HG02970 (cell line): ENCODE results near the gene KMT5B.

ENCODE experiments used
- ATAC-seq: cut with Tn5 transposase; IDR thresholded peaks from one replicate; pipeline ENCODE4 v1.9.1; 2021; ENCODE audit warnings: mild to moderate bottlenecking, moderate library complexity, moderate number of reproducible peaks; ENCODE audit not compliant: unreplicated experiment, low FRiP score

The KMT5B gene

GRCh38 chr11:68146704-68147474, 66.2 kb downstream of the KMT5B start:
- ATAC-seq, result no peak

GRCh38 chr11:68146010-68146540, 67.0 kb downstream of the KMT5B start:
- no peak for ATAC-seq

DNA sequence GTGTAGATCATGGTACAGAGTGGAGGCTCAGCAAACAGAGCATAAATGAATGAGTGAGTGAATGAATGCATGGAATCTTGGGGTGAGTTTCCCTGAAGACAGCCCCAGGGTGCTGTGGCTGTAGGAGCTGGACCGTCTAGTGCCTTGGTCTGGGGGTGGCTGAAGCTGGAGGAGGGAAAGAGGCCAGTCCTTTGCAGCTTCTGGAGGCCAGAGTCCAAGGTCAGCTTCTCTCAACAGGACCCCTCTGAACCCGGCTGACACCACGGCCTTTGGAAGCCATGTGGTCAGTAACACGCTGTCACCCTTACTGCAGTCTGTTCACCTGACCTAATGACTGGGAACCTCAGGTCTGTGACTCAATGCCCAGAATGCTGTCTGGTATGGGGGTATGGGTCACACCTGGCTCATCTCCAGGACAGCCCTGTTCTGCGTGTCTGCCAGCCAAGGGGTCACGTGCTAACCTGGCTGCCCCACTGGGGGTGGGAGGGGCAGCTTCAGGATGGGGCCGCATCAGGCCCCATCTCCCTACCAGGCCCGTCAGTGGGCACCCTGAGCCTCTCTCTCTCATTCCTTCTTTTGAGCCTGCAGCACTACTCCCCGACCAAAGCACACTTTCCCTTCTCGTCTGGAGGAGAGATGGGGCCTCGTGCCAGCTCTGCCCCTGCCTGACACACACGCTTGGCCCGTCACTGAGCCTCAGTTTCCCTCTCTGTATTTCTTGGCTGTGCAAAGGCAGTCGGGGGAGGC, 67.8 kb downstream of the KMT5B start:
- ATAC-seq, result no peak

GRCh38 chr11:68143310-68143689, 69.8 kb downstream of the KMT5B start:
- ATAC-seq, result no peak

DNA sequence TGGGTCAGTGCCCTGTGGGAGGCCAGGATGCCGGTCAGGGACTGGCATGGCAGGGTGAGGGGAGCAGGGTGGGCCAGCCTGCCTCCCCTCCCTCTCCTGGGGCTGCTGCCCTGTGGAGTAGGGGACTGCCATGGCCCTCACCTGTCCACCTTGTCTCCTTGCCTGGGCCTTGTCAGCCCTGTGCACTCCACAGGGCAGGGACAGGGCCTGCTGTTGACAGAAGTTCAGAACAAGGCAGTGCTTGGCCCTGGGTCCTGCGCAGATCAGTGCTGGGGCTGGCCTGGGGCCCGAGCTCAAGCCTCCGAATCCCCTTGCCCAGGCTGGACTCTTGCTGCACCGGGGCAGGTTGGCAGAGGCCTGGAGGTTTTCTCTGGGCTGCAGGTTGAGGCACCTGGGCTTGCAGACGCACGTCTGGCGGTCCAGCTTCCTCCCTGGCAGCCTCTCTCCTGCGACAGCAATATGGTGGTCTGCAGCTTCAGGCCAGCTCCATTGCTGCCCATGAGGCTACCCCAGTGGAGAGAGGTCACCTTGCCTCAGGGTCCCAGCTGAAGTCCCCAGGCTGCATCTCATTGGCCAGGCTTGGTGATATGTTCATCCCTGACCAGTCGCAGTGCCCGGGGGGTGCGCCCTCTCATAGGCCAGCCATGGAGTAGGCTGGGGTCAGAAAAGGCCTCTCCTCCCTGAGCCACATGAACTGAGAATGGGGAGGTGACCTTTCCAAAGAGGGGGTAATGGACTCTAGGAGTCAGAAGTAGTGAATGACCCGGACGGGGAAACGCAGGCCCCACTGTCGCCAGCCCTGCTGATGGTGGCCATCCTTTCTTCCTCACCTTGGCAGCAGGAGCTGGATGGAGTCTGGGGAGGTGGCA, 70.4 kb downstream of the KMT5B start:
- no peak for ATAC-seq

GRCh38 chr11:68142028-68142412, 71.1 kb downstream of the KMT5B start:
- ATAC-seq, result no peak

GRCh38 chr11:68141246-68142027, 71.7 kb downstream of the KMT5B start:
- ATAC-seq, result no peak

DNA sequence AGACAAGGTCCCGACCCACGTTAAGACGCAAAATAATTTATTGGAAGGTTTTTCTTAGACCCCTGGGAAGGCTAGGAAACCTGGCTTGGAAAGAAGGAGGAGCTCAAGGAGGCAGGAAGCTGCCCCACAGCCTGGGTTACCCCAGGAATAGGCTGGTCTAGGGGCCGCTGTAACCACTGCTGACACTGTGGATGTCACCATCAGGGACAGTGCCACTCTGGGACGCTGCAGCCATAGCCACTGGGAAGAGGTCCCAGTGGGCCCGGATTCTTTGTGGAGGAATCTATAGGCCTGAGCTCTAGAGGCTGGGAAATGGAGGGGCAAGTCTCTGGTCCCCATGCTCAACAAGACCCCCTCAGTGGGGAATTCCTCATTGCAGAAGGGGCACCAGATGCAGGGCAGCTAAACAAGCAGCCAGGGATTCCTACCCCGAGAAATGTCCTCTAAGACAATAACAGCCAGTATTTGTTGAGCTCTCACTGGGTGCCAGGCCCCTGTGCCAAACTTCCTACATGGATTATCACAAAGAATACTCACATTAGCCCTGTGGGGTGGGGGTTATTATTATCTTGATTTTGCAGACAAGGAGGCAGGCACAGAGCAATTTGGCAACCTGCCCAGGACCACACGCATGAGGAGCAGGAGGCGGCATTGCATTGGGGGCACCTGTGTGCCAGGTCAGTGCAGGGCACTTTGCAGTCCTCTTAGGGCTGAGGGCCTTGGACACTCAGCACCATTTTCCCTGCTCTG, 72.4 kb downstream of the KMT5B start:
- ATAC-seq, result no peak

DNA sequence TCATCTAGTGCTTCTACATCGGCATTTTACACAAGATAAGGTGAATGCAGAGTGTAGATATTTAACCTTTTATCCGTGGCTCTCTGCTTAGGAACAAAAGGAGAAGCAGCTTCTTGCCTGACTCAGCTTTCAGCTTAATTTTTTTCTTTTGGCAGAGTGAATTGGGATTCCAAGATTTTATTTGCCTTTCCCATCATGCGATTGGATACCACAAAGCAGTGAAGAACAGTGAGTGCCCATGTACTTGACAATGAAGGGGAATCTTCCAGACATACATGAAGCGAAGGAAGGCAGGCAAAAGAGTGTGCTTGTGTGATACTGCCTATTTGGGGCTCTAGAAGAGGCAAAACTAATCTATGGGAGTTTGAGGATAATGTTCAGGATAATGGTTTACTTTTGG, 74.9 kb downstream of the KMT5B start:
- no peak for ATAC-seq

DNA sequence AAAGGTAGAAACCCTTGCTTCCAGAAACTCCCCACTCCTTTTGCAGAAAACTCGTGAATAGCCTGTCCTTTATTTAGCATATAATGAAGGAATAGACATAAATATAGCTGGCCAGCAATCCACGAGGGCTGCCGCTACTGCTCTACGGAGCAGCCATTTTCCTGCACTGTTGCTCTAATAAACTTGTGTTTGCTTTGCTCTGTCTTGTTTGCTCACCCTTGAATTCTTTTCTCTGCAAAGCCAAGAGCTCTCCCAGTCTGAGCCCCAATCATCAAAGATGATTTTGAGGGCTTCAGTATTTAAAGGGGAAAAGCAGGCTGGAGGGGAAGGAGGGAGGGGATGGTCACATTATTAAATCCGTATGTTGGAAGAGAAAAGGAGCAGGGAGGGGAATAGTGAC, 75.3 kb downstream of the KMT5B start:
- ATAC-seq, result no peak

- ATAC-seq, result no peak
Observed at GRCh38 chr11:68136866-68137265, 76.2 kb downstream of the KMT5B start.

- ATAC-seq, result no peak
Observed at GRCh38 chr11:68135161-68135560, 77.9 kb downstream of the KMT5B start.

- no peak for ATAC-seq
Observed at GRCh38 chr11:68133761-68134160, 79.3 kb downstream of the KMT5B start.

DNA sequence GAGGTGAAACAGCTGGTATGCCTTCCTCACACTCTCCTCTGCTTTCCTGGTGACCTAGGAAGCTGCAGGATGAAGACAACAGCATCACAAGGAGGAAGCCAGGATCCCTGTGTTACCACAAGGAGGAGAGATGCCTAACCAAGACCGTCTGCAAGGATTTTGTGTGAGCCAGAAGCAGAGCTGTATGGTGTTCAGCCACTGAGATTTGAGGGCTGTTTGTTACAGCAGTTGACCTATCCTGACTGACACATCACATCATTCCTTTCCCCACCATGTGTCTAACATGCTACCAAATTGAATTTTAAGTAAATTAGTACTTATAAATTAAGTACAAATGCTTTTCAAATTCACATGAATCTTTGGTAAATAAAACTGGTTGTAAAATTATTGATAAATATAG, 83.0 kb downstream of the KMT5B start:
- no peak for ATAC-seq

GRCh38 chr11:68128682-68129327, 84.3 kb downstream of the KMT5B start:
- ATAC-seq, result no peak

DNA sequence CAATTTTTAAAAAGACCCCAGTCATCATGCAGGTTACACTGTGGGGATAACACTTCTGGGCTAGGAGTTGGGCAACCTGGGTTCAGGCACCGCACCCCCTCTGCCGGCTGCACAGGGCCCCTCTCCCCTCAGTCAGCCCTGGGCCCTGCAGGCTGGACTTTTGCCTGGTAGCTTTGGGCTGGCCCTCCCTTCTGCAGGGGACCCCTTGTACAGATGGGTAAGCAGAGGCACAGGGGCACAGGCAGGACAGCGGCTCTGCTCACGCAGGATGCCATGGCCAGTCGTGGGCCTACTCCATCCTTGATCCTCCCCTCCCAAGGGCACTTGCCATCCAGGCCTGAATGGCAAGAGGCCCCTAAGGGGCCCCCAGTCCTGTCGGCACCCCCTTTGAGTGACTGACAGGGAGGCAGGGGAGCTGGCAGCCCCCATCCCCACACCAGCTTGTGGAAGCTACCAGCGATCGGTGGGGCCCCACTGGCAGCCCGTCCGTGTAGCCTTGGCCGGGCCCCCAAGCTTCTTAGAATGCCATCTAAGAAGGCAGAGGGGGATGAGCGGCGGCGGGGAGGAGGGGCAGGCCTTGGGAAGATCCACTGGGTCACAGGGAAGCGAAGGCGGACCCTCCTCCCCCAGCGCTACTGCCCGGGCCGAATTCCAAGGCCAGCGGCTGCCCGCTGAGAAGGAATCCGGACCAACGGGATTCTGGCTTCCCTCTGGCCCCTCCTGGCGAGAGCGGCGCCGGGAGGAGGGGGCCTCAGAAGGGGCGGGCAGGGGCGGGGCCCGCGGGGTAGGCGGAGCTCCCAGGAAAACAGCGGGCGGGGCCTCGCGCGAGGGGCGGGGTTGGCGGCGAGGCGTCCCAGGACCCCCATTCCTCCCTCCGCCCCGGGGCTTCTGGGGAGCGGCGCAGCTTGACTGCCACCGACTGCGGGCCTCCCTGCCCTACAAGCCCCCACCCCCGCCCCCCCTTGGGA, 85.1 kb downstream of the KMT5B start:
- ATAC-seq, result no peak

- ATAC-seq, result no peak
Observed at GRCh38 chr11:68125164-68125563, 87.9 kb downstream of the KMT5B start.
